Ovary (tissue), 3 donors: ENCODE measurements around the gene FBXL7.

Experiments
- EP300 ChIP-seq: sonication (generic); formaldehyde crosslinking; IDR thresholded peaks from one replicate; pipeline ENCODE4 v1.6.1; 2017; ENCODE audit warnings: antibody characterized with exemption
- POLR2A ChIP-seq: fragments of 450-650 bp; IDR thresholded peaks from one replicate; pipeline ENCODE4 v1.6.1; 2017; ENCODE audit warnings: antibody characterized with exemption, mild to moderate bottlenecking, moderate library complexity
- TF ChIP-seq, protein P1 (sequence below), 3 donors: fragments of 450-650 bp in 2 of 3; fragments of 200-600 bp in 1 of 3; IDR thresholded peaks; one replicate each; pipeline versions ENCODE4 v1.5.1 to v1.8.0; 2016 to 2022; ENCODE audit warnings: antibody characterized with exemption in 3 of 3, mild to moderate bottlenecking in 1 of 3
- donor health status: DM: no; HTN: no; CAD: no.

GRCh38 chr5:15722305-15722704 lies 222.3 kb downstream of the FBXL7 start:
- TF ChIP-seq, protein P1, sequence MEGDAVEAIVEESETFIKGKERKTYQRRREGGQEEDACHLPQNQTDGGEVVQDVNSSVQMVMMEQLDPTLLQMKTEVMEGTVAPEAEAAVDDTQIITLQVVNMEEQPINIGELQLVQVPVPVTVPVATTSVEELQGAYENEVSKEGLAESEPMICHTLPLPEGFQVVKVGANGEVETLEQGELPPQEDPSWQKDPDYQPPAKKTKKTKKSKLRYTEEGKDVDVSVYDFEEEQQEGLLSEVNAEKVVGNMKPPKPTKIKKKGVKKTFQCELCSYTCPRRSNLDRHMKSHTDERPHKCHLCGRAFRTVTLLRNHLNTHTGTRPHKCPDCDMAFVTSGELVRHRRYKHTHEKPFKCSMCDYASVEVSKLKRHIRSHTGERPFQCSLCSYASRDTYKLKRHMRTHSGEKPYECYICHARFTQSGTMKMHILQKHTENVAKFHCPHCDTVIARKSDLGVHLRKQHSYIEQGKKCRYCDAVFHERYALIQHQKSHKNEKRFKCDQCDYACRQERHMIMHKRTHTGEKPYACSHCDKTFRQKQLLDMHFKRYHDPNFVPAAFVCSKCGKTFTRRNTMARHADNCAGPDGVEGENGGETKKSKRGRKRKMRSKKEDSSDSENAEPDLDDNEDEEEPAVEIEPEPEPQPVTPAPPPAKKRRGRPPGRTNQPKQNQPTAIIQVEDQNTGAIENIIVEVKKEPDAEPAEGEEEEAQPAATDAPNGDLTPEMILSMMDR (IDR thresholded peaks at IDR 0.05), result no peak
- TF ChIP-seq EP300 (no peak), POLR2A (no peak)
